Dermis microvascular lymphatic vessel endothelial cell (primary cell): ENCODE data around the gene FBXO42. TPM values are rescaled to one million over a fixed set of nuclear protein-coding genes. Genes with fewer than 3 reads are reported as not detected.

Experiments used
- DNase-seq, 2 donors: peaks; one replicate each; pipeline versions ENCODE4 v3.0.0 to v3.0.0-alpha.2; 2010; ENCODE audit warnings: low read depth in 2 of 2
- total RNA-seq: library from RNA; depleted of rRNA; stranded (reverse); fragments of >200 nt; gene quantifications from 2 replicates; pipeline ENCODE4 v1.2.1, GENCODE V29; 2014

Gene FBXO42
- total RNA-seq, 1 donor from 2014 or later: 5.9 TPM

DNA sequence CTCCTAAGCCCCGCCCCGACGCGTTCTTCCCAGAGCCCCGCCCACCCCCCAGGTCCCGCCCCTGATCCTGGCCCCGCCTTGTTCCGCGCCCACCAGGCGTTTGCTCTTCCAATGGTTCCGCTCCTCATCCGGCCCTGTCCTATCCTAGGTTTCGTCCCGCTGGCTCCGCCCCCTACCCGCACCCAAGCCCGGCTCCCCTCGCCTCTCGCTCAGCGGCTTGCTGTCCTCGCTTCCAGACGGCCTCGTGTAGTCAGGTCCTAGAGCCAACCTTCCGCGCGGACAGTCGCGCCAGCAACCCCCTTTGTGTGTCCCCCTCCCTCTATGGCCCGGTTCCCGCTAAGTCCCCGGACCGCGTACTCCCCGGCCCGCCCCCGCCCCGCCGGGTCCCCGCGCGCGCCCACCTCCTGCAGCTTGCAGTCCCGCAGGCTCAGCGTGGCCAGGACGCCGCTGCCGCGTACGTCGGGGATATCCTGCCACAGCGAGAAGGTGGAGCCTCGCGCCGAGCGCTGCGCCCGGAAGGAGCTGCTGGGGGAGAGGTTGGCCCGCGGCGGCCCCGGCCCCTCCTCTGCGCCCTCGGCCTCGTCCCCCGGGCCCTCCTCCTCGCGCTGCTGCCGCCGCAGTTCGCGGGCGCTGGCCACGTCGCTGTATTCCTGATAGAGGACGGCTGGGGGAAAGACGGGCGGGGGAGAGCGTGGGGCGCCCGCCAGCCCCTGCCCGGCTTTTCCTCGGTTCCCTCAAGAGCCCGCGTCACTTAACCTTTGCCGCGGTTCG is 145.5 kb downstream of the FBXO42 start:
- DNase-seq: peak; percentile 95 to 98

DNA sequence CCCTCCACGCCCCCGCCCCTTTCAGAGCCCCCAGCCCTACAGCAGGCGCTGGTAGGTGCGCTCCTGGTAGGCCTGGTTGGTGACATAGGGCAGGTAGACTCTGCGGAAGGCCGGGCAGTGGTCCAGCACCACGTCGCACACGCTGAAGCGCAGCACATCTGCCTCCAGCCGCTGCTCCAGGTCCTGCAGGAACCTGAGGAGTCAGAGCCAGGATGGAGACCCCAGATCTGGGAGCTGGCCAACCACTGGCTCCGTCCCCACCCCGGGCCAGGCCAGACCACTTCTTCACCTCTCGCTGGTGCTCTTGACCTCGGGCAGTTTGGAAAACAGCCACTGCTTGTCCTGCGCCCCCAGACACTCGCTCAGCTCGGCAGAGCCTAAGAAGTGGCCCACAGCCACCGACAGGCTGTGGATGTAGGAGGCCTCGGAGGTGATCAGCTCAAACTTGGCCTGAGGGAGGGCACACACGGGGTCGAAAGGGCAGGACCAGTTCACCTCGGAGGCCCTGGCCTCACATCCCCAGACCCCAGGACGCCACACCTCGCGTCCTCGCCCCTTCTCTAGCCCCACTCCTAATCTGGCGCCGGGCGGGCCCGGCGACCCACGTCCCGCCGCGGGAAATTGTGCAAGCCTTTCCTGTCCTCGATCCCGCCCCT is 146.3 kb downstream of the FBXO42 start:
- DNase-seq: no peak

GRCh38 chr1:16205334-16205671 is 147.0 kb downstream of the FBXO42 start:
- no peak for DNase-seq

DNA sequence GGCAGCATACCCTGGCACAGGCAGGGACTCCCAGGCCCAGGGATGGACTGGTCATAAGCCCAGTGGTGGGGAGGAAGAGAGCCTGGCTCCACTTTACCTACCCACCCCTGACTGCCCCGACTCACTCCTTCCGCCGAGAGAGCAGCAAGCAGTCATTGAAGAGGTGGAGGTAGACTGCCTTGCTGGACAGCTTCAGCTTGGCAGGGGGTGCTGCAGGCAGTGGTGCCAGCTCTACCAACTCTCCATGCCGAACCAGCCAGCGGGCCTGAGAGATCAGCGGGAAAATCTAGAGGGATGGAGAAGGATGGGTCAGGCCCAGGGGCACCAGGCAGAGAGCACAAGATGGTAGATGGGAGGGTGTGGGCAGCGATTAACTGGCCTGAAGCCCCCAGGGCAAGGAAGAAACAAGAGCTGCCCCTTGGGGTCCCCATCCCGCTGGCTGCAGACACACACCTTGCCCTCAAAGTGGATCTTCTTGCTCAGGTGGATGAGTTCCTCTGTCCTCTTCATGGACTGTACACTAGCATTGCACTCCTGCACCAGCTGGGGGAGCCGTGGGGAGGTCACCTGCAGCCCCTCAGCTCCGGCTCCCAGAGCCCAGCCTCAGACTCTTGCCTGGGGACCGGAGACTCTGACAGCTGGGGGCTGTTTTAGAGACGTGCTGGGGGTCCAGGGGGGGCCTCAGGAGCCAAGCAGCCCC is 147.5 kb downstream of the FBXO42 start:
- DNase-seq: peak in 1 of 2 donors; percentile 52

GRCh38 chr1:16204216-16204615 is 148.1 kb downstream of the FBXO42 start:
- DNase-seq: no peak

DNA sequence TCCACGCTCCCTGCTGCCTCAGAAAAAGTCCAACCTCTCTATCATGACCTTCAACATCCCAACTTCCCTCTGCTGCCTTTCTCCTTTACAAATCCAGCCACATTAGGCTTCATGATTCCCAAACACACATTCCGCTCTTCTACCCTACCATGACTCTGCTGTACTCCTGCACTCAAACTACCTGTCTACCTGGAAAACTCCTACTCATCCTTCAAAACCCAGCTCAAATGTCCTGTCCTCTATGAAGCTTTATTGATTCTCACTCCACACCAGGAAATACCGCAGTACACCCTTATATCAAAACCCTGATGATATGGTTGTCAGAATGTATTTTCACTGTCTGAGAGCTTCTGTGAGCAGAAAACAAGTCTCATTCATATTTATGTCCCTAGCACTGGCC is 148.7 kb downstream of the FBXO42 start:
- DNase-seq: no peak

- DNase-seq: no peak
Measured at GRCh38 chr1:16202281-16203210, 149.7 kb downstream of the FBXO42 start.

DNA sequence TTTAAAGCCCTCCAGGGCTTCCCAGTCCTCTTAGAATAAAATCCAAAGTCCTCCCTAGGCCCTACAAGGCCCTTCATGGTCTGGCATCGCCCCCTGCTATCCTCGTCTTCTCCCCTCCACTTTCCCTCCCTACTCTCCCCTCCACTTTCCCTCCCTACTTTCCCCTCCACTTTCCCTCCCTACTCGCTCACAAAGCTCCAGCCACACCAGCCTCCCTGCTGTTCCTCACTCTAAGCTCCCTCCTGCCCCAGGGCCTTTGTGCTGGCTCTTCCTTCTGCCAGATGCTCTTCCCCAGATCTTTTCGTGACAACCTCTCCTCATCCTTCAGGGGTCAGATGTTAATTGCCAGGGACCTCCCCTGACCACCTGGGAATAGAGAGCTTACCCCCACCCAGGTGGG is 152.6 kb downstream of the FBXO42 start:
- no peak for DNase-seq

DNA sequence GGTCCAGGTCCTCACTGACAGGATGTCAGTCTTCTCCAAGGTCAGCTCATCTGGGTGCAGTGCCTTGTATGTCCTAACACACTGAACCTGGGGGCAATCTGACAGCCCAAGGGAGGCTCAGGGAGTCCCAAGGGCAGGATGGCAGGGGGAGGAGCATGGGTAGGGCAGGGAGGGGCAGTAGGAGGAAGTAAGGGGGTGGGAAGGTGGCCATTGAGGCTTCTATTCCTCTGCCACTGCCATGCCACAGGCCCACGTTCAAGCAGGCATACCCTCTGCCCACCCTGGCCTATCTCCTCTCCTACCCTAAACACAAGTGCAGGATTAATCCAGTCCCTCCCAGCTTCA is 153.2 kb downstream of the FBXO42 start:
- DNase-seq: no peak

GRCh38 chr1:16198444-16199156 is 153.7 kb downstream of the FBXO42 start:
- DNase-seq: no peak

DNA sequence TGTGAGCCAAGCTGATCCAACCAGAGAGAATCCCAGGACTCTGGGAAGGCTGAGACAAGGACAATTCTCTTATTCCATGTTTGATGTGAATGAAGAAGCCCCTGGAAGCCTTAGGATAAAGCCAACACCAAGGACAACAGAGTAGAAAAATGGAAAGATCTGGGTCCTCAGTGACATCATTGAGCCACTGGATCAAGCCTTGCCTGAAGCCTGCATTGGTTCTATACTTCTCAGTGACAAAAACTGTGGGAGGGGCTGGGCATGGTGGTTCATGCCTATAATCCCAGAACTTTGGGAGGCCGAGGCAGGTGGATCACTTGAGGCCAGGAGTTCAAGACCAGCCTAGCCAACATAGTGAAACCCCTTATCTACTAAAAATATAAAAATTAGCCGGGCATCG is 155.4 kb downstream of the FBXO42 start:
- DNase-seq: no peak

Other genes starting within 250 kb of the FBXO42 start
- 71.1 and 112 TPM in 2 replicates for gene EPHA2, start 196.4 kb downstream of the FBXO42 start, total RNA-seq
- 4.0 and 4.4 TPM in 2 replicates for gene ARHGEF19, start 139.8 kb downstream of the FBXO42 start, total RNA-seq
- gene CPLANE2, start 115.3 kb downstream of the FBXO42 start, total RNA-seq: 6.7 and 7.7 TPM in 2 replicates
- 25.8 and 32.2 TPM in 2 replicates for gene SZRD1, start 14.8 kb upstream of the FBXO42 start, total RNA-seq
- gene SPATA21, start 84.9 kb upstream of the FBXO42 start, total RNA-seq: not detected in 2 replicates
- gene NECAP2, start 88.2 kb upstream of the FBXO42 start, total RNA-seq: 145 and 178 TPM in 2 replicates
- under 0.01 TPM in 2 replicates for gene RNU1-1, start 161.8 kb upstream of the FBXO42 start, total RNA-seq